Lower leg skin (tissue), 4 donors: Measurements from ENCODE around the gene RAB3IP. TPM values are rescaled to one million over a fixed set of nuclear protein-coding genes. Genes with fewer than 3 reads are reported as not detected.

Source experiments
- DNase-seq, 2 donors: peaks; one replicate each; pipeline ENCODE4 v3.0.0-alpha.2; 2019; ENCODE audit warnings: low spot score in 2 of 2
- H3K4me3 ChIP-seq: fragments of 200-600 bp; sonication (generic); 2 replicates; pipeline ENCODE4 v1.5.1; 2017; ENCODE audit warnings: mild to moderate bottlenecking, low read depth; ENCODE audit not compliant: poor library complexity, severe bottlenecking
- CTCF ChIP-seq, 3 donors: fragments of 450-650 bp; IDR thresholded peaks; one replicate each; pipeline ENCODE4 v1.5.1; 2016; ENCODE audit warnings: antibody characterized with exemption in 3 of 3, mild to moderate bottlenecking in 3 of 3, moderate library complexity in 2 of 3
- POLR2A ChIP-seq, 2 donors: fragments of 450-650 bp; IDR thresholded peaks; one replicate each; pipeline ENCODE4 v1.6.1; 2016 to 2017; ENCODE audit warnings: antibody characterized with exemption in 2 of 2, mild to moderate bottlenecking in 1 of 2, moderate library complexity in 1 of 2
- WGBS, 2 donors: methylation state at CpG; one replicate each; pipeline ENCODE4 v1.1.5; 2018; 5-methylcytosine and 5-hydroxymethylcytosine counted together
- intact Hi-C: fragments of 100-400 bp; cut with DNase I; formaldehyde crosslinking; loops from one replicate; pipeline ENCODE4 v1.15.0; 2023; ENCODE audit warnings: low total_unique reads
- total RNA-seq, 4 donors: library from RNA; depleted of rRNA; stranded (reverse); fragments of >200 nt; gene quantifications; one replicate each; pipeline ENCODE4 v1.1.0, GENCODE V29; 2016

RAB3IP gene
- total RNA-seq, 4 donors from 2014 or later, result 11.3 to 30.0 (median 21.4) TPM

GRCh38 chr12:69868695-69869094 lies 130.0 kb downstream of the RAB3IP start:
- no peak overlapping the region for H3K4me3 ChIP-seq
- WGBS, 2 donors, result 88 to 95% methylated on average over 9 of the region's 9 CpGs
- intact Hi-C loops, result no loop called here
- no peak for DNase-seq
- TF ChIP-seq CTCF (IDR thresholded peaks at IDR 0.05) (no peak), POLR2A (IDR thresholded peaks at IDR 0.05) (no peak)

DNA sequence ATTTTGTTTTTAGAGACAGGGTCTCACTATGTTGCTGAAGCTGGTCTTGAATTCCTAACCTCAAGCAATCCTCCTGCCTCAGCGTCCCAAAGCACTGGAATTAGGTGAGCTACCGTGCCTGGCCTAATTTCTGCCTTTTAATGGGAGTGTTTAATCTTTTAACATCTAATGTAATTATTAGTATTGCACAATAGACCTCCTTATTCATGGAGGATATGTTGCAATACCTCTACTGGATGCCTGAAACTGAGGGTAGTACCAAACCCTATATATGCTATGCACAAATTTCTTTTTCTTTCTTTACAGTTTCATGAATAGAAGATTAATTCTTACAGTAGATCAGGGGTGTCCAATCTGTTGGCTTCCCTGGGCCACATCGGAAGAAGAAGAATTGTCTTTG lies 134.1 kb downstream of the RAB3IP start:
- TF ChIP-seq CTCF (IDR thresholded peaks at IDR 0.05), result no peak
- TF ChIP-seq POLR2A (IDR thresholded peaks at IDR 0.05), result no peak
- no peak overlapping the region for H3K4me3 ChIP-seq
- 15 to 25% methylated on average over 3 of the region's 3 CpGs for WGBS, 2 donors
- intact Hi-C loops, result no loop called here
- DNase-seq, result no peak

Other genes with a start within 250 kb of the RAB3IP start
- gene CCT2, start 153.4 kb upstream of the RAB3IP start, total RNA-seq, result 10 to 100 TPM; 49.4 to 86.4 (median 61.1) TPM
- not detected for gene LRRC10, start 128.0 kb upstream of the RAB3IP start, total RNA-seq
- gene BEST3, start 39.6 kb upstream of the RAB3IP start, total RNA-seq, result under 1 TPM in 2 of 4 donors, not detected in 2; 0.13 to 0.49 TPM
- 1 to 10 TPM in 3 of 4 donors, under 1 TPM in 1; 0.27 to 3.3 (median 1.5) TPM for gene MYRFL, start 86.4 kb downstream of the RAB3IP start, total RNA-seq